H1 (cell line): Measurements from ENCODE around the gene TRABD2A. TPM values are rescaled to one million over a fixed set of nuclear protein-coding genes. Genes with fewer than 3 reads are reported as not detected.

Source experiments
- ATF3 ChIP-seq: IDR thresholded peaks from 2 replicates; pipeline ENCODE4 v1.6.1; 2011; ENCODE audit warnings: low read depth, mild to moderate bottlenecking, low read length; ENCODE audit not compliant: insufficient read depth
- BCL11A ChIP-seq, 2 experiments: IDR thresholded peaks; one replicate each; pipeline ENCODE4 v1.6.1; 2011; ENCODE audit warnings: low read depth in 2 of 2, low read length in 2 of 2, mild to moderate bottlenecking in 2 of 2
- CREB1 ChIP-seq: IDR thresholded peaks from 2 replicates; pipeline ENCODE4 v1.6.1; 2012; ENCODE audit warnings: inconsistent platforms
- CTBP2 ChIP-seq: IDR thresholded peaks from 2 replicates; pipeline ENCODE4 v1.7.0; 2011; ENCODE audit warnings: borderline replicate concordance, mild to moderate bottlenecking, moderate library complexity, mixed read lengths, low read length; ENCODE audit not compliant: insufficient read depth, insufficient read length
- EGR1 ChIP-seq: IDR thresholded peaks from 2 replicates; pipeline ENCODE4 v1.6.1; 2011; ENCODE audit warnings: low read depth, low read length, borderline replicate concordance
- GABPA ChIP-seq: IDR thresholded peaks from 2 replicates; pipeline ENCODE4 v1.6.1; 2011; ENCODE audit warnings: mild to moderate bottlenecking, low read length, moderate library complexity, borderline replicate concordance; ENCODE audit not compliant: insufficient read depth
- KDM1A ChIP-seq: fragments of 200-600, 300-600 bp; sonication (generic); IDR thresholded peaks from 2 replicates; pipeline ENCODE4 v1.7.1; 2016; ENCODE audit warnings: mild to moderate bottlenecking, low read length, borderline replicate concordance
- MAFK ChIP-seq: IDR thresholded peaks from 2 replicates; pipeline ENCODE4 v1.6.1; 2012; ENCODE audit warnings: low read depth, mild to moderate bottlenecking, improper control_type of control experiment, low read length
- NANOG ChIP-seq: IDR thresholded peaks from 2 replicates; pipeline ENCODE4 v1.6.1; 2011; ENCODE audit warnings: low read length, low read depth, mild to moderate bottlenecking, inconsistent platforms; ENCODE audit not compliant: insufficient read depth, poor library complexity, severe bottlenecking
- POLR2A ChIP-seq, 2 experiments: IDR thresholded peaks; 1 replicate in 1 of 2; 2 replicates in 1 of 2; pipeline ENCODE4 v1.6.1; 2011; ENCODE audit warnings: low read depth in 2 of 2, low read length in 2 of 2, mild to moderate bottlenecking in 2 of 2; ENCODE audit errors: control extremely low read depth in 1 of 2
- POLR2AphosphoS5 ChIP-seq: IDR thresholded peaks from 2 replicates; pipeline ENCODE4 v1.6.1; 2011; ENCODE audit warnings: low read depth, low read length
- RBBP5 ChIP-seq: IDR thresholded peaks from 2 replicates; pipeline ENCODE4 v1.7.1; 2012; ENCODE audit warnings: low read depth, mild to moderate bottlenecking, inconsistent platforms, low read length, moderate library complexity, borderline replicate concordance
- RXRA ChIP-seq: IDR thresholded peaks from 2 replicates; pipeline ENCODE4 v1.6.1; 2011; ENCODE audit warnings: low read depth, mild to moderate bottlenecking, low read length, moderate library complexity; ENCODE audit not compliant: insufficient read depth
- SIN3A ChIP-seq, 2 experiments: IDR thresholded peaks in 1 of 2; conservative IDR thresholded peaks in 1 of 2; 2 replicates each; pipeline ENCODE4 v1.6.1; 2011 to 2012; ENCODE audit warnings: low read length in 2 of 2, improper control_type of control experiment in 1 of 2, low read depth in 1 of 2, mild to moderate bottlenecking in 1 of 2
- SIRT6 ChIP-seq: IDR thresholded peaks from one replicate; pipeline ENCODE4 v1.7.1; 2012; ENCODE audit warnings: low read length, inconsistent platforms
- SIX5 ChIP-seq: IDR thresholded peaks from 2 replicates; pipeline ENCODE4 v1.6.1; 2011; ENCODE audit warnings: mild to moderate bottlenecking, low read depth, low read length
- SP2 ChIP-seq: IDR thresholded peaks from 2 replicates; pipeline ENCODE4 v1.6.1; 2012; ENCODE audit warnings: mild to moderate bottlenecking, low read length, inconsistent platforms
- SRF ChIP-seq: IDR thresholded peaks from 2 replicates; pipeline ENCODE4 v1.6.1; 2011; ENCODE audit warnings: mild to moderate bottlenecking, low read depth, low read length, moderate library complexity
- SUZ12 ChIP-seq: fragments of 200-600 bp; sonication (generic); IDR thresholded peaks from 2 replicates; pipeline ENCODE4 v1.6.1; 2012; ENCODE audit warnings: mild to moderate bottlenecking, inconsistent platforms, low read length, moderate library complexity, mixed read lengths
- TAF1 ChIP-seq: IDR thresholded peaks from 2 replicates; pipeline ENCODE4 v1.6.1; 2011; ENCODE audit warnings: mild to moderate bottlenecking, low read depth, low read length
- TCF12 ChIP-seq: IDR thresholded peaks from 2 replicates; pipeline ENCODE4 v1.6.1; 2011; ENCODE audit warnings: low read depth, mild to moderate bottlenecking, low read length
- USF2 ChIP-seq: IDR thresholded peaks from 2 replicates; pipeline ENCODE4 v1.6.1; 2011; ENCODE audit warnings: low read length, improper control_type of control experiment
- polyA plus RNA-seq, 7 experiments: library from polyadenylated mRNA; depleted of rRNA in 3 of 7; stranded (reverse) in 5 of 7; unstranded in 2 of 7; fragments of >200 nt in 5 of 7; fragments of 200-250 nt in 2 of 7; gene quantifications; 1 replicate in 5 of 7; 2 replicates in 1 of 7; 4 replicates in 1 of 7; pipeline versions ENCODE4 v1.2.1 to v1.2.3, GENCODE V29; 2011 to 2013; ENCODE audit warnings: missing spikeins in 2 of 7, mixed read lengths in 2 of 7
- total RNA-seq: library from RNA; stranded (reverse); fragmentation: NEBNext Ultra II Directional; extraction: Animal tissue kit (Norgen Biotek cat#: 25700); gene quantifications from 2 replicates; pipeline ENCODE4 v1.2.1, GENCODE V29; 2021

The TRABD2A gene
- total and polyA plus RNA-seq, 2 of the 8 experiments (the other 6 are each of a cell fraction or from before 2014, with no cell fraction given): 17.3 to 18.6 TPM

GRCh38 chr2:84905181-84906107 is 24.6 kb upstream of the TRABD2A start, which contains the start of gene TMSB10 (continued):
- TF ChIP-seq EGR1 (no peak), SIN3A (conservative IDR thresholded peaks at IDR 0.05 in 1 of 2, IDR thresholded peaks at IDR 0.05 in 1 of 2; ENCODE audit: low read depth in 1 of 2, low read length in 2 of 2) (peak in 1 of 2 experiments; percentile 19; a peak in 1 of 4 replicates), SP2 (no peak), CREB1 (no peak), SUZ12 (no peak), RBBP5 (peak; percentile 48; the same call in 1 of the 2 replicates), GABPA (no peak), POLR2A (IDR thresholded peaks at IDR 0.05; ENCODE audit: control extremely low read depth in 1 of 2, low read depth in 2 of 2, low read length in 2 of 2) (peak in 1 of 2 experiments; percentile 70; a peak in 2 of 3 replicates), USF2 (no peak), ATF3 (no peak), TAF1 (peak; percentile 83), RXRA (no peak), KDM1A (no peak), POLR2AphosphoS5 (peak; percentile 38; the same call in 1 of the 2 replicates), TCF12 (no peak), MAFK (no peak), BCL11A (IDR thresholded peaks at IDR 0.05; ENCODE audit: low read depth in 2 of 2, low read length in 2 of 2) (no peak), NANOG (no peak), SIRT6 (no peak), CTBP2 (peak; percentile 66), SRF (no peak), SIX5 (peak; percentile 4; the same call in 1 of the 2 replicates)
